ENCODE measurements around the gene SLC26A9.
"Not testable (repeated sequence)": the region's sequence is repeated elsewhere in the genome, so short reads cannot be mapped to it uniquely, and the experiment has no call there.

The SLC26A9 gene

GRCh38 chr1:205883792-205884191 is 59.5 kb downstream of the SLC26A9 start:
- Histone ChIP-seq H3K9ac (no peak overlapping the region), H4K20me1 (no peaks in the 10 kb centered on the region), H3K4me2 (no peak overlapping the region), H3K4me3 (no peak overlapping the region), H3K4me1 (0 out of 20 replicates have a peak, but pooled peaks cover 0 to under 1% (median 0%) of the 10 kb centered on the region in 10 experiments), H3K36me3 (peaks cover 0 to 10% (median 0%) of the 10 kb centered on the region in 11 experiments; a peak in 3 of 22 replicates), H3K27me3 (no peaks in the 10 kb centered on the region), H3K27ac (no peak overlapping the region), H3K9me3 (replicated peaks in 1 of 11) (peaks cover 39 to 64% (median 59%) of the 10 kb centered on the region in 11 experiments)
- no peak for TF ChIP-seq Cebpa-rat (IDR thresholded peaks at IDR 0.05)

DNA sequence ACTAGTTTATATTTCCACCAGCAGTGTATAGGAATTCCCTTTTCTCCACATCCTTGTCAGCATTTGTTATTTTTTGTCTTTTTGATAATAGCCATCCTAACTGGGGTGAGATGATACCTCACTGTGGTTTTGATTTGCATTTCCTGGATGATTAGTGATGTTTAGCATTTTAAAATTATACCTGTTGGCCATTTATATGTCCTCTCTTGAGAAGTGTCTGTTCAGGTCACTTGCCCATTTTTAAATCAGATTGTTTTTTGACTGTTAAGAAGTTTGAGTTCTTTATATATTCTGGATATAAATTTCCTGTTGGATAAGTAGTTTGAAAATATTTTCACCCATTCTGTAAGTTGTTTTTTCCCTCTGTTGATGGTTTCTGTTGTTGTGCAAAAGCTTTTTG is 62.3 kb downstream of the SLC26A9 start:
- Histone ChIP-seq H4K20me1 (no peaks in the 10 kb centered on the region), H3K9ac (no peak overlapping the region), H3K27me3 (no peaks in the 10 kb centered on the region), H3K4me1 (peaks cover 0 to 8% (median 0%) of the 10 kb centered on the region in 10 experiments; a peak in 3 of 20 replicates), H3K27ac (no peak overlapping the region), H3K36me3 (peaks cover 0 to 7% (median 0%) of the 10 kb centered on the region in 11 experiments; a peak in 3 of 22 replicates), H3K4me2 (no peak overlapping the region), H3K9me3 (replicated peaks in 1 of 11) (peaks cover 23 to 48% (median 37%) of the 10 kb centered on the region in 11 experiments), H3K4me3 (no peak overlapping the region)
- TF ChIP-seq Cebpa-rat (IDR thresholded peaks at IDR 0.05), result no peak

GRCh38 chr1:205879974-205880373 is 63.3 kb downstream of the SLC26A9 start:
- Histone ChIP-seq H3K27me3 (no peaks in the 10 kb centered on the region), H3K27ac (no peak overlapping the region), H4K20me1 (no peaks in the 10 kb centered on the region), H3K4me2 (no peak overlapping the region), H3K9me3 (replicated peaks in 1 of 11) (peaks cover 20 to 46% (median 35%) of the 10 kb centered on the region in 11 experiments; a peak in 21 of 22 replicates), H3K36me3 (peaks cover 0 to 7% (median 0%) of the 10 kb centered on the region in 11 experiments; a peak in 2 of 22 replicates), H3K4me1 (peaks cover 0 to 8% (median 0%) of the 10 kb centered on the region in 10 experiments; a peak in 3 of 20 replicates), H3K9ac (no peak overlapping the region), H3K4me3 (no peak overlapping the region)
- TF ChIP-seq Cebpa-rat (IDR thresholded peaks at IDR 0.05), result no peak

GRCh38 chr1:205878026-205878425 is 65.2 kb downstream of the SLC26A9 start:
- no peaks in the 10 kb centered on the region for H4K20me1 ChIP-seq
- TF ChIP-seq Cebpa-rat (IDR thresholded peaks at IDR 0.05), result no peak

DNA sequence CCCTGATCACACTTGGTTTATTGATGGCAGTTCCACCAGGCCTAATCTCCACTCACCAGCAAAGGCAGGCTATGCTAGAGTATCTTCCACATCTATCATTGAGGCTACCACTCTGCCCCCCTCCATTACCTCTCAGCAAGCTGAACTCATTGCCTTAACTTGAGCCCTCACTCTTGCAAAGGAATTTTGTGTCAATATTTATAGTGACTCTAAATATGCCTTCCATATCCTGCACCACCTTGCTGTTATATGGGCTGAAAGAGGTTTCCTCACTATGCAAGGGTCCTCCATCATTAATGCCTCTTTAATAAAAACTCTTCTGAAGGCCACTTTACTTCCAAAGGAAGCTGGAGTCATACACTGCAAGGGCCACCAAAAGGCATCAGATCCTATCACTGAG is 70.1 kb downstream of the SLC26A9 start:
- H3K4me1 ChIP-seq, H3K4me3 ChIP-seq, H3K36me3 ChIP-seq, H3K4me2 ChIP-seq, H3K9ac ChIP-seq, H3K27me3 ChIP-seq, H3K27ac ChIP-seq, H4K20me1 ChIP-seq: not testable (repeated sequence)
- peaks cover 16 to 38% (median 24%) of the 10 kb centered on the region in 11 experiments for H3K9me3 ChIP-seq (replicated peaks in 1 of 11)

More at GRCh38 chr1:205878026-205878425, 65.2 kb downstream of the SLC26A9 start:
- Histone ChIP-seq H3K9ac (no peak overlapping the region), H3K9me3 (replicated peaks in 1 of 11) (peaks cover 26 to 54% (median 45%) of the 10 kb centered on the region in 11 experiments), H3K27me3 (no peaks in the 10 kb centered on the region), H3K4me1 (peaks cover 0 to 8% (median 0%) of the 10 kb centered on the region in 10 experiments; a peak in 3 of 20 replicates), H3K4me3 (no peak overlapping the region), H3K27ac (no peak overlapping the region), H3K4me2 (no peak overlapping the region), H3K36me3 (peaks cover 0 to 7% (median 0%) of the 10 kb centered on the region in 11 experiments; a peak in 3 of 22 replicates)

DNA sequence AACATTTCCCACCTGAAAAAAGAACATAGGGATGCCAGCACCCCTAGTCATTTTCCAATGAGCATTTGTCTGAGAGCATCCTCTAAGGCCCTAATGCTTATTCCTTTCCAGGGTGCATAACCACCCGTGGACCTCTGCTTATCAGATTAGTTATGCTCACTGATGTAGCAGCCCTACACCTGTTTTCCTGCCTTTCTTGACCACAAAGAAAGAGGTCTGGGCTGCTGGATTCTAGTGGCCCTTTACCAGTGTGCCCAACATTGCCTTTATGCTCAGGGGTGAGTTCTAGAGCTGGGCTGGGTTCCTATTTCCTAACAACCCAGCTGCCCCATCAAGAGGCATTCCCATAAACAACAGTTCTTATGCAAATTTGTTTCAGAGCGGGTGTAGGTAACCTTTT is 73.0 kb downstream of the SLC26A9 start:
- Histone ChIP-seq H3K4me3 (no peak overlapping the region), H3K4me2 (no peak overlapping the region), H3K27ac (no peak overlapping the region), H3K36me3 (peaks cover 0 to 9% (median 0%) of the 10 kb centered on the region in 11 experiments; a peak in 2 of 22 replicates), H3K9me3 (replicated peaks in 1 of 11) (peaks cover 15 to 38% (median 19%) of the 10 kb centered on the region in 11 experiments), H3K9ac (no peak overlapping the region), H4K20me1 (no peaks in the 10 kb centered on the region), H3K27me3 (no peaks in the 10 kb centered on the region), H3K4me1 (no peaks in the 10 kb centered on the region)
- TF ChIP-seq Cebpa-rat (IDR thresholded peaks at IDR 0.05), result no peak

Measured in BLaER1 treated with 17β-estradiol and CSF1 and Interleukin-3, amounts not matched to agents 10 nM and 100 nM (cell line).